SJCRH30 (cell line): Measurements from ENCODE around the gene TCEA2. TPM values are rescaled to one million over a fixed set of nuclear protein-coding genes. Genes with fewer than 3 reads are reported as not detected.
A peak's percentile ranks its signal among the peaks of the same experiment; 100 is the strongest.

Experiments
- DNase-seq, 2 experiments: peaks; one replicate each; pipeline ENCODE4 v3.0.0-alpha.2; 2015 to 2020
- H3K27ac ChIP-seq: fragments of 250-450 bp; sonication (Bioruptor Pico); 2 replicates; pipeline ENCODE4 v1.5.1; 2020; ENCODE audit warnings: mild to moderate bottlenecking, moderate library complexity
- H3K27me3 ChIP-seq: fragments of 250-450 bp; sonication (Bioruptor Pico); 2 replicates; pipeline ENCODE4 v1.5.1; 2020; ENCODE audit warnings: mild to moderate bottlenecking, moderate library complexity
- H3K36me3 ChIP-seq: fragments of 250-450 bp; sonication (Bioruptor Pico); 2 replicates; pipeline ENCODE4 v1.5.1; 2020; ENCODE audit warnings: mild to moderate bottlenecking, moderate library complexity
- H3K4me1 ChIP-seq: fragments of 250-450 bp; sonication (Bioruptor Pico); 2 replicates; pipeline ENCODE4 v1.5.1; 2020; ENCODE audit warnings: mild to moderate bottlenecking, moderate library complexity
- H3K4me3 ChIP-seq: fragments of 250-450 bp; sonication (Bioruptor Pico); 2 replicates; pipeline ENCODE4 v1.5.1; 2020; ENCODE audit warnings: mild to moderate bottlenecking, moderate library complexity
- H3K9me3 ChIP-seq: fragments of 250-450 bp; sonication (Bioruptor Pico); replicated peaks from 2 replicates; pipeline ENCODE4 v1.5.1; 2020; ENCODE audit warnings: mild to moderate bottlenecking, moderate library complexity
- total RNA-seq: library from RNA; depleted of rRNA; stranded (reverse); fragments of >200 nt; shearing (Covaris generic); gene quantifications from 2 replicates; pipeline ENCODE4 v1.2.3, GENCODE V29; 2014

Gene TCEA2
- total RNA-seq, 1 experiment from 2014 or later, result 16.9 TPM

- H3K9me3 ChIP-seq, result no peaks in the 10 kb centered on the region
- H3K27me3 ChIP-seq, result peaks cover 10% of the 10 kb centered on the region
- no peaks in the 10 kb centered on the region for H3K36me3 ChIP-seq
- no peak for DNase-seq
- peaks cover 35% of the 10 kb centered on the region for H3K4me1 ChIP-seq
- no peak overlapping the region for H3K27ac ChIP-seq
- peak overlapping the region; percentile 31 for H3K4me3 ChIP-seq
These were observed 12.6 kb upstream of the TCEA2 start for GRCh38 chr20:64050261-64051032.

DNA sequence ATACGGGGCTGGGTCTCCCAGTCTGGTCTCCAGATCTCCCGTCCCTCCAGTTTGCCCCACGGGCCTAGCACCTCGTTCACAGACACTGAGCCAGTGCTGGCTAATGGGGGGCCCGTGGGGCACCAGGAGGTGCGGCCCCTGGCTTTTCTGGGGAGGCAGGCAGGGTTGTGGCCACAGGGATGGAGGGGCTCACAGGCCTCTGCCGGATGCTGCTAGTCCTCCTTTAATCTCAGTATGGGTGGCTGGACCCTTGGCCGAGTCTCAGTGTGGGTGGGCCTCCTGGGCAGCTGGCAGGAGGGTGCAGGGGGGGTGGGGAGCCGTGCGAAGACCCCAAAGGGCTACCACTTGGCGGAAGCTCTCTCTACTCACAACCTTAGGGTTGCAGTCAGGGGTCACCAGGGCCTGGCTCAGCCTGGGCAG lies 12.0 kb upstream of the TCEA2 start:
- Histone ChIP-seq H3K27ac (no peak overlapping the region; the same call in 1 of the 2 replicates), H3K36me3 (no peaks in the 10 kb centered on the region), H3K9me3 (no peaks in the 10 kb centered on the region), H3K4me1 (peaks cover 41% of the 10 kb centered on the region), H3K27me3 (peaks cover 16% of the 10 kb centered on the region), H3K4me3 (no peak overlapping the region)
- DNase-seq, result no peak

DNA sequence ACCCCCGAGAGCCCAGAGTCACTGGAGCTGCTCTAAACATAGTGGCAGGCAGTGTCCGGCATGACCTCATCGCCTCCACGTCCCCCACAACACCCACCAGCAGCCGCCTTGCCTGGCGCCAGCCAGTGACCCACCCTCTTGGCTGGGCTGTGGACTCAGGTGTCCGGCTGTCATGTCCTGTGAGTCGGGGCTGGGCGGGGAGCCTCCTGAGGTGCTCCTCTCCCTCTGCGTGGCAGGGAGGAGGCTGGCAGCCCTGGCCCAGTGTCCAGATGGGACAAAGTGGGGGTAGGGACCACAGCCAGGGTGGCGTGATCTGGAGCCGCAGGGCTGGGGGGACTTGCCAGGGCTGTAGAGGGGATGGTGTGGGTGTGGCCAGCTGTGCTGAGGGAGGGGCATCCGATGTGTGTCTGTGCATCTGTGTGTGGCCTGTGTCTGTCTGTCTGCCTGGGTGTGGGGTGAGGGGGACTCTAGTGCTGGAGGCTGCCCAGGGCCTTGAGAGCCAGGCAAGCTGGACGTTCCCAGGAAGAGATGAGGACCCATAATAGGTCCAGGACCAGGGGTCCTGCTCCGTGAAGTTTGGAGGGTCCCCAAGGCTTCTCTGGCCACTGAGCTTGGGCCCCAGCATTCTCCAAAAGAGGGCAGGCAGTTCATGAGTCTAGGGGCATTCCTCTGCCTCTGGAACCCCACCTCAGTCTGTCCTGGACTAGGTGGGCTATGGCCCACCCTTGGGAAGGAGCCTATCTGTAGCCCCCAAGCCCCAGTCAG lies 11.3 kb upstream of the TCEA2 start:
- Histone ChIP-seq H3K36me3 (no peaks in the 10 kb centered on the region), H3K9me3 (no peaks in the 10 kb centered on the region), H3K4me1 (peaks cover 46% of the 10 kb centered on the region), H3K27me3 (peaks cover 15% of the 10 kb centered on the region), H3K4me3 (no peak overlapping the region), H3K27ac (peak overlapping the region; percentile 14; the same call in 1 of the 2 replicates)
- peak; percentile 62 to 68 for DNase-seq

DNA sequence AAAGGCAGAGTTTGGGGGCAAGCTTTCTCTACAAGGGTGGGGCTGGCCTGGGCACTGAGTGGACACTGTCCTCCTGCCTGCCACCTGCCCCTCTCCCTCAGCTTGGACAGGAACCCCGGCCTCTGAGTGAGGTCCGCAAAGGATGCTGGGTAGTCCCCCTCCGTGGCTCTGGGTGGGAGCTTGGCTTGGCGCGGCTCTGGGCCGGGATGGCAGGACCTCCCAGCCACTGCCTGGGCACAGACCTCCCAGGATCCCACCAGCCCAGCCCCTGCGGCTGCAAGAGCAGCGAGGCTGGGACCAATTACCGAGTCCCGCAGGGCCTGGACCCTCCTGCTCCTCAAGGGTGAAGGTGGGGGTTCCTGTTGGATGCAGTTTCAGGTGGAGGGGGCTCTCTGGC lies 10.7 kb upstream of the TCEA2 start:
- Histone ChIP-seq H3K36me3 (no peaks in the 10 kb centered on the region), H3K27me3 (peaks cover 18% of the 10 kb centered on the region), H3K4me3 (no peak overlapping the region), H3K27ac (no peak overlapping the region), H3K4me1 (peaks cover 49% of the 10 kb centered on the region), H3K9me3 (no peaks in the 10 kb centered on the region)
- DNase-seq, result peak; percentile 57 to 65

DNA sequence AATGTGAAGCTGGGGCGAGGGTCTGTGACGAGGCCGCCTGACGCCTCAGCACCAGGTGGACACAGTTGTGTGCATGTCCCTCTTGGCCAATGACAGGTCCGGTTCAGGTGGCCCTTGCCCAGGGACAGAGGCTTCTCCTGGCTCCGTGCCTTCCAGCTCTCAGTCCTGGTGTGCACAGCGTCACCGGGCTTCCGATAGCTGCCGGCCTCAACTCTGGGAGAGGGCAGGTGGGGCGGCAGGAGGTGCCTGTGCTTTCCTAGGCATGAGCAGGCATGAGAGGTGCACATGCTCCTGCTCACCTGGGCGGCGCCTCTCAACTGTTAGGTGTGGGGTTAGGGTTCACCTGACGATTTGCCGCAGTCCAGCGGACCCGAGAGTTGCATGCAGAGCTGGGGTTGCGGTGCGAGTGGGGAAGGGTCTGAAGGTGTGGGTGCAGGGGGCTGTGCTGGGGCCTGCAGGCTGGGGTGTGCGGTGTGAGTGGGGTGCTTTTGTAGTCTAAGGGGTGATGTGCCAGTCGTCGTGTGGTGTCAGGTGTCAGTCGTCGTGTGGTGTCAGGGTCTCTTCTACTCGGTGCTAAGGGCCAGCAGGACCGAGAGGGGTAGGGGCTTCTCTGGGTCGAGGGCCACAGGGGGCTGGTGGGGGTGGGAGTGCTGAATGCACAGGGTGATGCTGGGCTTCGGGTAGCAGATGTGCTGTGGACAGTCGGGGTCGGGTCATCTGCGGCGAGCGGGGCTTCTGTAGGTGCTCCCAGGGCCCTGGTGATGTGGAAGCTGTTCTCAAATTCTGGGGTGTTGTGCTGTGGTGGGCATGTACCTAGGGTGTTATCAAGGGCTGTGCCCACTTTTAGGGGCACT lies 9.8 kb upstream of the TCEA2 start:
- Histone ChIP-seq H3K9me3 (no peaks in the 10 kb centered on the region), H3K27ac (no peak overlapping the region), H3K27me3 (peaks cover 18% of the 10 kb centered on the region), H3K4me1 (peaks cover 52% of the 10 kb centered on the region), H3K36me3 (no peaks in the 10 kb centered on the region), H3K4me3 (peak overlapping the region; percentile 28; the same call in 1 of the 2 replicates)
- no peak for DNase-seq

GRCh38 chr20:64053841-64054661 lies 8.9 kb upstream of the TCEA2 start:
- peaks cover 18% of the 10 kb centered on the region for H3K27me3 ChIP-seq

GRCh38 chr20:64055396-64055892 lies 7.6 kb upstream of the TCEA2 start:
- Histone ChIP-seq H3K36me3 (no peaks in the 10 kb centered on the region), H3K27ac (no peak overlapping the region), H3K4me3 (no peak overlapping the region), H3K27me3 (peaks cover 18% of the 10 kb centered on the region), H3K9me3 (no peaks in the 10 kb centered on the region), H3K4me1 (peaks cover 52% of the 10 kb centered on the region)
- DNase-seq, result no peak

More at GRCh38 chr20:64053841-64054661, 8.9 kb upstream of the TCEA2 start:
- Histone ChIP-seq H3K4me1 (peaks cover 52% of the 10 kb centered on the region), H3K36me3 (no peaks in the 10 kb centered on the region), H3K4me3 (peak overlapping the region; percentile 28), H3K27ac (no peak overlapping the region; the same call in 1 of the 2 replicates), H3K9me3 (no peaks in the 10 kb centered on the region)
- DNase-seq, result peak; percentile 81 to 84

GRCh38 chr20:64055893-64056638 lies 6.9 kb upstream of the TCEA2 start:
- Histone ChIP-seq H3K9me3 (no peaks in the 10 kb centered on the region), H3K27me3 (peaks cover 18% of the 10 kb centered on the region), H3K4me3 (no peak overlapping the region), H3K27ac (no peak overlapping the region), H3K36me3 (no peaks in the 10 kb centered on the region), H3K4me1 (peaks cover 49% of the 10 kb centered on the region)
- peak in 1 of 2 experiments; percentile 56 for DNase-seq

- no peaks in the 10 kb centered on the region for H3K9me3 ChIP-seq
- no peak for DNase-seq
- peaks cover 18% of the 10 kb centered on the region for H3K27me3 ChIP-seq
- H3K36me3 ChIP-seq, result no peaks in the 10 kb centered on the region
- H3K4me1 ChIP-seq, result peaks cover 45% of the 10 kb centered on the region
- no peak overlapping the region for H3K4me3 ChIP-seq
- no peak overlapping the region for H3K27ac ChIP-seq
These were observed 6.4 kb upstream of the TCEA2 start for GRCh38 chr20:64056639-64056888.

DNA sequence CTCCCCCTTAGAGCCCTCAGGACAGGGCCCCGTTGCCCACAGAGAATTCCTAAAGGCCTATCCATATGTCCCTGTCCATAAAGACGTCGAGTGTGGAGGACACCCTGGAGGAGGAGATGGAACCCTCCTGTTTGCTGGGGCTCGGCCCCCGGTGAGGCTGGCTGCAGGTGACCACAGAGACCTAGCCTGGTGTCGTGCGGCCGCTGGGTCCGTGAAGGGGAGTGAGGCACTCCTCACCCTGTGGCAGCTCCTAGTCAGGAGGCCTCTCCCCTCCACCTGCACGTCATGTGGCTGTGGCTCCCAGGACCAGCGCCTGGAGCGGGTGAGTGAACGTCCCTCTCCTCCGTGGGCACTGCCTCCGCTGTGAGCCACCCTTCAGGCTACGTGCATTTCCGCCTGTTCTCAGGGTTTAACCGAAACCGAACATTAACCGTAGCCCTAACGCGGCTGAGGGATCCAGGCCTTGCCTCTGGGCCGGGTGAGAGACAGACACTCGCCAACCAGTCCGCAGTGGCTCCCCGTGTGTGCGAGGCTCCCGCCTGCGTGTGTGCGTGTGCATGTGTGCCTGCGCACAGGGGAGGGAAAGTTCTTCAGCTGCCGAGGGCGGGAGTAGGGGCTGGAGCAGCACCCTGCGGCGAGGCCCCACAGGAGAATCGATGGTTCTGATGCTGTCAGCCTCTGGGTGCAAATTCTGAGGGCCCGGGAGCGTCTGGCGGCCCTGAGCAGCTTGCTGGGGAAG lies 5.9 kb upstream of the TCEA2 start:
- no peaks in the 10 kb centered on the region for H3K9me3 ChIP-seq
- peak in 1 of 2 experiments; percentile 45 for DNase-seq
- no peaks in the 10 kb centered on the region for H3K36me3 ChIP-seq
- H3K4me3 ChIP-seq, result peak overlapping the region; percentile 24
- H3K27me3 ChIP-seq, result peaks cover 18% of the 10 kb centered on the region
- no peak overlapping the region for H3K27ac ChIP-seq
- H3K4me1 ChIP-seq, result peaks cover 42% of the 10 kb centered on the region

DNA sequence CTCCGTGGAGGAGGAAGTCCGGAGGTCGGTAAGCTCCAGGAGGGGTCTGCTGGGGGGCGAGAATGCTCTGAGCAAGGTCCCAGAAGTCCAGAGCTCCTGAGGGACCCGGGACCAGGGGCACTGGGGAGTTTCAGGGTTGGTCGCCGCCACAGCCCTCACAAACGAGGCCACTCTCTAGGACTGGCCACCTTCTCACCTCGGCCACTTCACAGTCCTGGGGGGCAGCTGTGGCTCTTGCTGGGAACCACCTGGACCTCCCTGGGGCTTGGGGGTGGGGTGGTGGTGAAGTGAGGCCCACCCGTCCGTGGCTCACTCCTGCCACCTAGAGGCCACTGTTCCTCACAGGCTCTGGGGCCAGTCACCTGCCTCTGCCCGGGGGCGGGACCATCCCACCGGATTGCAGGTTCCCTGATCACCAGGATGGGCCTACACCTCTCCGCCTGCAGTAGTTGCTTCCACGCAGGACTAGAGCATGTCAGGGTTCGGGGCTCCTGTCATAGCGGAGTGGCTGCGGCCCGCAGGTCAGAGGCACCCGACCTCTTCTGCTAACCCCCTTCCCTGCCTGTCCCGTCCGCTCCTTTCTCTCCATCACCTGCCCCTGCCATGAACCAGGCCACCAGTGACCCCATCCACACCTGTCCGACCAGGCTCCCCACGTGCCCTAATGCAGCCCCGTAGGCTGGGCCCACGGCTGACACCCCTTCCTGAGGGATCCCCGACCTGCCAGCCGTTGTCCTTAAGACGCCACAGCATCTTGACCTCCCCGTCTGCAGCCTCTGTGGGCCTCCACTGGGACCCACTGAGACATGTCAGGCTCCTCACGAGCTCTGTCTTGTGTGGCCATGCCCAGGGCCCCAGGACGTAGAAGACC lies 5.1 kb upstream of the TCEA2 start:
- peak overlapping the region; percentile 24 for H3K4me3 ChIP-seq
- H3K4me1 ChIP-seq, result peaks cover 39% of the 10 kb centered on the region
- H3K27ac ChIP-seq, result no peak overlapping the region

DNA sequence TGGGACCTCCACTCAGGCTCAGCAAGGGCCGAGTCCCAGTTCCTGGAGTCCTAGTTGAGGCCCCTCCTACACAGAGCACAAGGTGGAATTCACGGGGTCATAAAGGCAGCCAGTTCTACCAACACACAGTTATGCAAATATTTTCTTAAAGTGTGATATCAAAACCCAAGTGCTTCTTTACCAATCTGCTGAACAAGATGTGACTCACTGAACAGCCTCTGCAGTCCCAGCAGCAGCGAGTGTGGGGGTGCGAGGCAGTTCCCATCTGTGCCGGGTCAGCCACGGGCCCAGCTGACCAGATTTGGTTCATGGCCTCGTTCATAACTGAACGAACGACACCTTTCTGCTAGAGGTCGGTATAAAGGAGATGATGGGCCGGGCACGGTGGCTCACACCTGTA lies 4.5 kb upstream of the TCEA2 start:
- H3K9me3 ChIP-seq, result no peaks in the 10 kb centered on the region
- H3K36me3 ChIP-seq, result no peaks in the 10 kb centered on the region
- DNase-seq, result no peak
- H3K27me3 ChIP-seq, result peaks cover 18% of the 10 kb centered on the region
- peaks cover 38% of the 10 kb centered on the region for H3K4me1 ChIP-seq
- H3K27ac ChIP-seq, result no peak overlapping the region
- no peak overlapping the region for H3K4me3 ChIP-seq

More for the DNA sequence above, 5.1 kb upstream of the TCEA2 start:
- peaks cover 18% of the 10 kb centered on the region for H3K27me3 ChIP-seq
- H3K9me3 ChIP-seq, result no peaks in the 10 kb centered on the region
- DNase-seq, result peak; percentile 87 to 91
- H3K36me3 ChIP-seq, result no peaks in the 10 kb centered on the region
